Measurements from ENCODE around the gene ADD1.

The ADD1 gene

DNA sequence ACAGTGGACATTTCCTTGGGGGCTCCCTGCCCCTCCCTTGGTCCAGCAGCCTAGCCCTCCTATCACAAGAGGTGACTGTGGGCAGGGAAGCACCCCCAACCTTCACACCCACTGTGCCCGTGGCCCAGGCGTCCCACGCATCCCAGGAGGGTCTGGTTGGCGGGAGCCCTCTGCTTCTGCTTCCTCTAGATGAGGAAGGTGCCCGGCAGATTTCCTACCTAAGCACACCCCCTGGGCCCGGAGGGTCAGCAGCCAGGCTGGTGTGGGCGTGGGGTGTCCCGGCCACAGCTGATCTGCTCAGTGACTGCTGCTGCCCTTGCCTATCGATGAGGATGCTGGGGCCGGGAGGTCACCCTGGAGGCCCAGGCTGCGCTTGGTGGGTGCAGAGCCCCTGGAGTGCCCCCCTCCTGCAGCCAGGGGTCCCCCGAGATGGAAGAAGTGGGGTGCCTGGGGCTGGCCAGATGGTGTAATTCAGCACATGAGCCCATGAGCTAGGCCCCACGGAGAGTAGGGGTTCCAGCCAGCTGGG, 38.6 kb upstream of the ADD1 start:
- DNase-seq (ENCODE audit: low read depth in 2 of 2): no peak

DNA sequence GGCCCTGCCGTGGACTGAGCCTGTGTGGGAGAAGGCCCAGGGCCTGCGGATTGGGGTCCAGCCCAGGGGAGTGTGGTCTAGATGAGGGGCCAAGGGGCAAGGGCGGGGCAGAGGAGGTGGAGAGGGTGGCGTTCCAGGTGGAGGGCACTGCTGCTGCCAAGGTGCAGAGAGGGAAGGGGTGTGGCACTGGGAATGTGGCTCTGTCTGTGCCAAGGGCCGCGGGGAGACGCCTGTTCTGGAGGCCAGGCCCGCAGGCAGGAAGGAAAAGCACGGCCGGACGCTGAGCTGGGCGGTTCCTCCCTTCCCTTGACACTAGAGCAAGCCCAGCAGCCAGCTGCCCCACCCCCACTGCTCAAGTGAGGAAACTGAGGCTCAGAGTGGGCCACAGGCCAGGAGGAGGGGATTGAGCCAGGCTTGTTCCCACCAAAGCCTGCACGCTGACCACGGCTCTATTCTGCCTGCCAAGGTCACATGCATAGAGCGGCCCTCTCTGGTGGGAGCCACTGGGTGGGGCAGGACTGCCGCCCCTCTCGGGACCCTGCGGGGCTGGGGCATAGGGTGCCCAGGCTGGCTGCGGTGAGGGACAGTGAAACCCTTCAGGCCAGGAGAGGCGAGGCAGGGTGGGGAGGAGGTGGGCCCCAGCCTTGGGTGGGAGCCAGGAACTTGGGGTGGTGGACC, 37.8 kb upstream of the ADD1 start:
- DNase-seq (ENCODE audit: low read depth in 2 of 2): no peak

DNA sequence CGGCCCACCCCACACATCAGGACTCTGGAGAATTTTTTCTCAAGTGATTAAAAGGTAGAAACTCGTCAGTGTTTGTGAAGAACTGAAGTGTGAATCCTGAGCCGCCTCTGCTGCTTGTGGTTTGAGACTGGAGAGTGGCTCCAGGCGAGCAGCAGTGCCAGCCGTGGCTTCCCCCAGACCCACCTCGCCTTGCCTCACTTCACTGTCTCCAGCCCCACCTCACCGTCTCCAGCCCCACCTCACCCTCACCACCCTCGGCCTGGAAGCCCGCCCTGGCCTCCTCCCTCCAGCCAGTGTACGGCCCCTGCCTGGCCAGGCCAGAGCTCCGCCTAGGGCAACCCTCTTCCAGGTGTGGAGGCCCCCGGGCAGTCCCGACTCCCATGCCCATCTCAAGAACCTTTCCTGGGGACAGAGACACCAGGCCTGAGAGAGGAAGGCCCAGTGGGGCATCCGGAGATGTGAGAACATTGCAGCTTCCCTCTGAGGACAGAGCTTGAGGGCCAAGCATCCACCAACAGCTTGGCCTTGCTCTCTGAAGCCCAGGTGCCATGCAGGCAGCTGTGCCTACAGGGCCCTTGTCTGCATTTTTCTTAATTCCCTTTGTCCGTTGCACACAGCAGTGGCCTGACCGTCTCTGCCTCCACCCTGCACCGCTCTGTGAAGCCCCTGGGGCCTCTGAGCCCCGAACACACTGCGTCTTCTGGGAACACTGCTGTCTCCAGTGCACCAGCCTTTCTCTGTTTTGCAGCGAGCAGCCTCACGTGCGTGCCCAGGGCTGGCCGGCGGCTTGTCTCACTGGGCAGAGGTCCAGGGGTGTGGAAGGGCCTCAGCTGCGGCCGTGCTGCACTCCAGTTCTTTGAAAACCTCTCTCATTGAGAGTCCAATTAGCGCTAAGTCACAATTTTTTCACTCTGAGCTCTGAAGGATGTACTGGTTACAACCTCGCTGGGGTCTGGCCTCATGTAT, 37.0 kb upstream of the ADD1 start:
- no peak for DNase-seq (ENCODE audit: low read depth in 2 of 2)

DNA sequence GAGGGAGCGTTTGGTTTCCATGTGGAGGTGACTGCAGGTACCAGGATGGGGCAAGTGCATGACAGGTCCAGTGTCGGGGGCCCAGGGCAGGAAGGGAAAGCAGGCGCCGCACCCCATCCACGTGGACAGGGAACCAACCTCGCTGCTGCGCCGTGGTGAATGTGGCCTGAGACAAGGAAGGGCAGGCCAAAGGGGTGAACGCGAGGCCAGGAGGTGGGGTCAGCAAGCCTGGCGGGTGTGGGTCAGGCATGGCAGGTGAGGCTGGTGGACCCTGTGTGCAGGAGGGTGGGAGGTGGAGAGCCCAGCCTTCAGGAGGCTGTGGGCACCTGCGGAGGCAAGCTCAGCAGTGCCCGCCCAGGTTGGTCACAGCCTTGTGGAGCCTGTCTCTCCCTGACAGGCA, 36.1 kb upstream of the ADD1 start:
- DNase-seq (ENCODE audit: low read depth in 2 of 2): no peak

DNA sequence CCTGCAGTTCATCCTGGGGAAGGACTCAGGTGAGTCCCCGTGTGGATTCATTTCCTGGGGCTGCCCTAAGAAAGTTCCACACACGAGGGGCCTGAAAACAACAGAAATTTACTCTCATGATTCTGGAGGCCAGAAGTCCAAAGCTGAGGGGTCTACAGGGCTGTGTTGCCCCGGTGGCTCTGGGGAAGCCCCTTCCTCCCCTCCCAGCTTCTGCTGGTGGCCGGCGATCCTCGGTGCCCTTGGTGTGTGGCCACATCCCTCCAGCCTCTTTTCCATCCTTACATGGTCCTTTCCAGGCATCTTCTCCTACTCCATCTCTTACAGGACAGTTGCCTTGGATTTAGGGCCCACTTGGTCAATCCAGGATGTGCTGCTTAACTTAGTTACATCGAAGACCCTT, 35.6 kb upstream of the ADD1 start:
- DNase-seq (ENCODE audit: low read depth in 2 of 2): no peak

DNA sequence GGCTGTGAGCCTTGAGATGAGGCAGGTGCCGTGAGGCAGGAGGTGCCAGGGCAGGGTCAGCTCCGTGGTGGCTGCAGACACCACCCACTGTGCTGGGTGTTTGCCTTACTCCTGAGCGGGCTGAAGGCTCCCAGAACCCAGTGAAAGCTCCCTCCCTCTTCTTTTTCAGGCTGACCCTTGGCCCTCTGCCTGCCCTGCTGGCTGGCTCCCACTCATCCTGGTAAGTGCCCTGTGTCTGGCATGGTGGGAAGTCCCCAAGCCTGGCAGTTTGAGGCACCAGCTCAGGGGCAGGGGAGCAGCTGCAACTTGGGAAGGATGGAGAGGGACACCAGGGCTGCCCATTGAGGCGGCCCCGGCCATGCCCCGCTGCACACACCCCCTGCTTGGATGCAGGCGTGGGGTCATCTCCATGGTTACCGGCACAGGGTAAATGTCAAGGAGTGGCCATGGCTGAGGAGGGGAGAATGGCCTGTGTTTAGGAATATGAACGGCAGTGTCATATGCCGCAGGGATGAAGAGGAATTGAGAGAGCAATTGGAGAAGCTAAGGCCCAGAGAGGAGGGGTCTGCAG, 33.9 kb upstream of the ADD1 start:
- DNase-seq (ENCODE audit: low read depth in 2 of 2): no peak

DNA sequence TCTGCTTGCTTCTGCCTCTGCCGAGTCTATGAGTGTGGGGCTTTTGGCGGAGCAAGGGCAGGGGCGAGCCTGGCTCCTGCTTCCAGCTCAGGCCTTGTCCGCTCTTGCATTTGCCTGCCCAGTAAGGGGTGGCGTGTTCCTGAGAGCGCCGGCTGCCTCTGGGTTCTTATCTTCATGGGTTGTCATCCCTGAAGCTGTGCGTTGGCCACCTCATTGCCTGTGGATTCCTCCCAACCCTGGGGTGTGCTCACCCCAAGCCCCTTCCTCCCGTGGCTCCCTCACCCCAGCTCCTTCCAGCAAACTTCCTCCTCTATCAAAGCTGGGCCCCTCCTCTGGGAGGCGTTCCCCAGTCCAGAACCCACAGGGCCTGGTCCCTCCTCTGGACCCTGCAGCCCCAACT, 33.3 kb upstream of the ADD1 start:
- DNase-seq (ENCODE audit: low read depth in 2 of 2): no peak

DNA sequence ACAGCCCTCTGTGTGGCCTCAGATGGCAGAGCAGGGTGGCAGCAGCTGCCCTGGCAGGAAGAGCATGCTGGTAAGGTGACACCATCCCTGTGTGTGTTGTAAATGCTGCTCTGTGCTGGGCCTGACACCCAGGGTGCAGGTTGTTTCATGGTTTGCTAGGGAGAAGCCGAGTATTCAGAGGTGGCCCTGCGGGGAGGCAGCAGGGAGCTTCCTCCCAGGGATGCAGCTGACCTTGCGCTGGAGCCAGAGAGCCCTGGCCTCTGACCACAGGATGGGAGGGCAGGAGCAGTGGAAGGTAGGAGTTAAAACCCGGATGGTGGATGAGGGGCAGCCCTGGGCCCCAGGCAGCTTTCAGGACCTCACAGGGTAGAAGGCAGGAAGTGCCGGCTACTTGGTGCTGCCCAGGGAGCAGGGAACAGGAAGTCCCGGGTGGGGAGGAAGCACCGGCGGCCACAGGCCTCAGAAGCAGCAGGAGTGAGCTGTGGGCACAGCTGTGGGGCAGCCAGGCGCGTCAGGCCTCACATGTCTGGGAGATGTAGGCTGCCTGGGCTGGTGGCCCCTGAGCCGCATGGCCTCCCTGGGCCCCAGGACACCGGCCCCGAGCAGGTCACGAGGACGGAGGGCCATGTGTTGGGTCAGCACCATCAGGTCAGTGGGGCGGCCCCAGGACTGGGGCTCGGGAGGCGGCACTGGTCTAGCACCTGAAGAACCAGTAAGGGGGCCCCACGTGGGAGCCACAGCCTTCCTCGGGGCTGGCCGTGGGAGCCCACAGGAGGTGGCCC, 31.6 kb upstream of the ADD1 start:
- DNase-seq (ENCODE audit: low read depth in 2 of 2): no peak

DNA sequence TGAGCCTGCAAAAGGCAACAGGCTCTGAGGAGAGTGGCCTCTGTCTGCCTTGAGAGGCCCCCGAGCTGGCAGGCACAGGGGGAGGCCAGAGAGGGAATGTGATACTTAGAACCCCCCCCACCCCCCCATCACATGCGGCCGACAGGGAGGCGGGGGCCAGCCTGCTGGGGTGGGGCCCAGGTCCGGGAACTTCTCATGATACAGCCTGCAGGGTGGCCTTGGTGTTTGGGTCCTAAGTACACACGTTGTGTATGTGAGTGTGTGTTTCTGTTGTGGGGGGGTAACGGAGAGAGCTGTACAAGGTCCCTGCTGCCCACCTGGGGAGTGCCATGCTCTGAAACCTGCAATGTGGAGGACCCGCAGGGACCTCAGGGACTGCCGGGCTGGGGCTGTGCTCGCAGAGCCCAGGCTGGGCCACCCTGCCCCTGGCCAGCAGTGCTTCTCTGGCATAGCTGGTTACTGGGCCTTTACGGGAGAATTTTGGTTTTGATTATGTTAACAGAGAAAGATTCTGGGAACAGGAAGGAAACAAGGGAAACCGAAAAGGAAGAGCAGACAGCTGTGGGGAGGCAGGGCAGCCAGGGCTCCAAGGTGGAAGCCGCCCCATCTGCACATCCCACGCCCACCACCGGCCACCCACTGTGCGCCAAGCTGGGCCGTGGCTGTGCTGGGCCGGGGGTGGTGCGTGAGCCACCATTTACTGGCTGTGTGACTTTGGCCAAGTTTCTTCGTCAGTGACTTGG, 30.9 kb upstream of the ADD1 start:
- DNase-seq (ENCODE audit: low read depth in 2 of 2): no peak

DNA sequence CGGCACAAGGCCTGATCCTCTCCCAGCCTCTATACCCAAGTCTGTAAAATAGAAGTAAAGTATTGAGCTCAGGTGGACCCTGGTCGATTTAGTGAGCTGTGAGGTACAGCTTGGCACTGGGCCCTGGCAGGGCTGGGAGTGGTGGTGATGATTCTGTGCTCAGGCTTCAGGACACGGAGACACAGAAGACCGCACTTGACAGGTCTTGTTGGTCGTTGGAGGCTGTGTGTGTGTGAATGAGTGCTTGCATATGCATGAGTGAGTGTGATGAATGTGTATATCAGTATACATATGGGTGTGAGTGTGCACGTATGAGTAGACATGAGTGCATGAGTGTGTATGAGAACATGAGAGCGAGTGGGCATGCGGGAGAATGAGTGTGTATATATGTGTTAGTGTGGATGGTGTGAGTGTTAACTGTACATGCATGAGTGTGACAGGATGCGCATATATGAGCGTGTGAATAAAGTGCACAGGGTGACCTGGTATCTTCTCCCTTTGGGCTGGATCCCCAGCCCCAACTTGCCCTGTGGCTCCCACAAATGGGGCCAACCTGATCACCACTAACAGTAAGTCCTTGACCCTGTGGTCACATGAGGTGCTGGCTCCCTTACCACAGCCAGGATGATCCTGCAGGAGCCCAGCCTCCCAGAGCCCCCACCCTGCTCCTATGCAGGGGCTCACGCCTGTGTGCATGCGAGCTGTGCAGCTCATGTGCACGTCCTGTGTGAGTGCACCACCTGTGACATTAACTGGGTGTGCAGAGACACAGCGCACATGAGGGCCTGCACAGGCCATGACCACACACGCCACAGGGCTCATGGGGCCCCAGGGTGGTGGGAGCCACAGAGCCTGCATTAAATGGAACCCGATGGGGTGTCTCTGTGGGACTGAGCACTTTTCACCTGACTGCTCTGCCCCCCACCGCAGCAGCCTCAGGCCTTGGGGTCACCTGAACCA, 29.9 kb upstream of the ADD1 start:
- no peak for DNase-seq (ENCODE audit: low read depth in 2 of 2)

DNA sequence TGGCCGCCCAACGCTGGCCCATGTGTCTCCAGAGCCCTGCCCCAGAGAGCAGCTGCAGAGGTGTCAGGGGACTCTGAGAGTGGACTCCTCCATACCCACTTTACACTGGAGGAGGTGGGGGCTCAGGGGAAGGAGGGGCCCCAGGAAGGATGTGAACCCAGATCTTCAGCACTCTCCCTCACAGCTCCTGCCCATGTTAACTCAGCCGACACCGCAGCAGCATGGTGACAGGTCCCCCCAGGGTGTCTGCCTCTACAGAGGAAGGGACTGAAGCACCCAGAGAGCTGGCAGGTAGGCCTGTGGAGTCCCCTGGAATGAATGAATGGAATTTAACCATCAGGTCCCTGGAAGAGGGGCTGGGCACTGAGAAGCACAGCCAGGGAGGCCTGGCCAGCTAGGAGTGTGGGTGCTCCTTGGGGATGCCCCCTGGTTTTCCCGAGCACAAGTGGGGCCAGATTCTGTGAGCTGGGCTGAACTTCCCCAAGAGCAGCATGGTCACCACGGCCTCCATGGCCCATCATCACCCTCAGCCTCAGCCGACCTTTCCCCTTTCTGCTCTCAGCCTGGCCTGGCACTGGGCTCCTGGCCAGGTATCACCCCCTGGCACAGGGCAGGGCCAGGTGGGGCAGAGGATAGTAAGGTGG, 28.9 kb upstream of the ADD1 start:
- DNase-seq (ENCODE audit: low read depth in 2 of 2): no peak

DNA sequence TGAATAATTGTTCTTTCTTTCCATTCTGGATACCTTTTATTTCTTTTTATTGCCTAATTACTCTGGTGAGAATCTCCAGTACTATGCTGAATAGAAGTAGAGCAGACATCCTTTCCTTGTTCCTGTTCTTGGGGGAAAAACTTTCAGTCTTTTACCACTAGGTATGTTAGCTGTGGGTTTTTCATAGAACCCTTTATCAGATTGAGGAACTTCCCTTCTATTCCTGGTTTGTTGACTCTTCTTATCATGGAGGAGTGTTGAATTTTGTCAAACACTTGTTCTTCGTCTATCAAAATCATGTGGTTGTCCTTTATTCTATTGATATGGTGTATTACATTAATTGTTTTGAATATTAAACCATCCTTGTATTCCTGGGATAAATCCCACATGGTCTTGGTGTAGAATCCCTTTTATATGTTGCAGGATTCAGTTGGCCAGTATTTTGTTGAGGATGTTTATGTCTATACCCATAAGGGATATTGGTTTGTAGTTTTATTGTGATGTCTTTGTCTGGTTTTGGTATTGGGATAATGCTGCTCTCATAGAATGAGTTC, 27.2 kb upstream of the ADD1 start:
- no peak for DNase-seq (ENCODE audit: low read depth in 2 of 2)

DNA sequence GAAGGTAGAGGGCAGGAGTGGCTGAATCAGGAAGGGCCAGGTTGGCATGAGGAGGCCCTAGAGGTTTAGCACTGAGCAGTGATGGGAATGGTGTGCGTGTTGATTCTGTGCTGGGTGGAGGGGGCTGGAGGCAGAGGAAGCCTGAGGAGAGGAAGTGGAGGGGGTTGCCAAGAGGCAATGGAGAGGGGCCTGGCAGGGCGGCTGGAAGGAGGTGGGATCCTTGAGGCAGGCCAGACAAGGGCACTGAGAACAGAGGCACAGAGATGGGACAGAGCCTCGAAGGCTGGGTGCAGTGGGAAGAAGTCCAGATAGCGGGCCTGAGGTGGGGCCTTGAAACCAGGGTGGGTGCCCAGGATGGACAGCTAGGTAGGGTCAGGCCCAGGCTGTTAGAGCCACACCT, 26.5 kb upstream of the ADD1 start:
- DNase-seq (ENCODE audit: low read depth in 2 of 2): no peak

DNA sequence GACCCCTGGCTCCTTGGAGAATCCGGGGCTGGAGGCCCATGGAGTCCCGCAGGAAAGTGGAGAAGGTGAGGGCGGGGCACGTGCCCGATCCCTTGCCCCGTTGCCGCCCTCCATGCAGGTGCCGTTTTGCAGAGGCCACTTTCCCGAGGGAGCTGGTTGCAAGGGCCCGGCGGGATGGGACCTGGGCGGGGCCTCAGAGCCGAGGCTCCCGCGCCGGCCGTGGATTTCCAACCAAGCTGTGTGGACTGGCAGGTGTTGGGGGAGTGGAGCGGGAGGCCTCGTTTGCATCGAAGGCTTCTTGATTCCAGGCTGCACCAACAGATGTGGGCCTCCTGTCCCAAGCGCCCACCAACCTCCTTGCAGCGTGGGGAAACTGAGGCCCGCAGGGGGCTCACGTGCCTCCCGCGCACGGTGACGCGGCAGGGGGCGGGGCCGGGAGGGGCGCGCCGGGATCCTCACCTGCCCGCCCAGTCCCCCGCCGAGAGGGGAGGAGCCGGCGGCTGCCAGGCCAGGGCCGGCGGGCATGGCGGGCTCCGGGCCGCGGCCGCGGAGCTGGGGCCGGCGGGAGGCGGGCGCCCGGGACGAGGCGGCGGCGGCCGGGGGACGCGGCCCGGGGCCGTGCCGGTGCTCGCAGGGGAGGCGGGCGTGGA, 25.8 kb upstream of the ADD1 start:
- no peak for DNase-seq (ENCODE audit: low read depth in 2 of 2)

DNA sequence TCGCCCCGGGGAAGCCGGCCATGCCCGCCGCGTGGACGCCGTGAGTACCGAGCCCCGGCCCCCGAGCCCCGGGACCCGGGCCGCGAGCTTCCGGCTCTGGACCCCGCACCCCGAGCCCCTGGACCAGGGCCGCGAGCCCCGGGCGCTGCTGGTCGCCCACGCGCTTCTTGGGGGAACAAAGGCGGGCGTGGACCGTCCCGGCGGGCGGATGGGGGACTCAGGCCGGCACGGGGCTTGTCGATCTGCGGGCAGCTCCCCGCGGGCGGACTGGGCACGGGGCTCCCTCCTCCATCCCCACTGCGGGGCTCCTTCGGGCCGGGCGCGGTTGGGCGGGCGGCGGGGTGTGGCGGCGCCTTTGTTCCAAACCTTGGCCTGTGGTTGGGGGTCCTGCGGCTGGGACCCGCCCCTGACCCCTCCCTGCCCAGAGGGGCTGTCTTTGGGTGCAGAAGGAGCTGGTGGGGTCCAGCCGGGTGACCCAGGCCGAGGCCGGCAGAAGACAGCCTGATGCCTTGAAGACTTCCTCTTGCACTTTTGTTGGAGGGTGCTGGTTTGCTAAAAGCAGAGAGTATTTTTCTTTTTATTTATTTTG, 25.2 kb upstream of the ADD1 start:
- DNase-seq (ENCODE audit: low read depth in 2 of 2): no peak

DNA sequence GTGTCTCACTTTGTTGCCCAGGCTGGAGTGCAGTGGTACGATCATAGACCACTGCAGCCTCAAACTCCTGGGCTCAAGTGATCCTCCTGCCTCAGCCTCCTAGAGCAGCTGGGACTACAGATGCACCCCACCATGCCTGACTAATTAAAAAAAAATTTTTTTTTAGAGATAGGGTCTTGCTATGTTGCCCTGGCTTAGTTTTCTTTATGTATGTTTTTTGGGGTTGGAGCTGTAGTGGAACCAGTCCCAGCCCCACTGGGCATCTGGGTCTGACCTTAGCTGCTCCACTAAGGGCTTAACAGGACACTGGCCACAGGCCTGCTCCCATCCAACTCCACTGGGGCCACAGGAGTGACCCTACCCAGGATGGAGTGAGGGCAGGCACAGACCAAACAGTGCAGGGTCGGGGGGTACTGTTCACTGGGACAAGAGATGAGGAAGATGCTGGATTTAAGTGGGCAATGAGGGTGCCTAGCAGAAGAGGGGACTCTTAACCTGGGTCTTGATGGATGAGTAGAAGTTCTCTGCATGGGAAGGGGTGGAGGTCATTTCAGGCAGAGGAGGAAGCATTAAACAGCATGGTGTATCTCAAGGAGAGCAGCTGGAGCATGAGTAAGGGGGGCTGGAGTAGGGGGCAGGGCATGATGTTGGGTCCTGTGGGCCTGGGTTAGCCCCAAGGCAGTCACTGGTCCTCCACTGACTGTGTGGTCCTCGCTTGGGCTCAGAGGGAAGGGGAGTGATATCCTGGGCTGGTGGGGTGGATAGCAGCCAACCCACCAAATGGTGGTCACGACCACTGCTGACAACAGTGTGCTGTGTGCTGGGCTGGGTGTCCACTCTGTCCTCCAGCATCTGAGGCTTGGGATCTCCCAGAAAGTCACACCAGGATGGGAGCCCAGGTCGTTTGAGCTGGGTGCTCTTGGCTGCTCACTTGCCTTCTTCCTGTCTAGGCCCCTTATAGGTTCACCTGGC, 24.1 kb upstream of the ADD1 start:
- no peak for DNase-seq (ENCODE audit: low read depth in 2 of 2)
